ENCODE results near the gene HLA-DRB5.

- TF ChIP-seq CTCF (IDR thresholded peaks at IDR 0.05) (no peak), ZFX (IDR thresholded peaks at IDR 0.05; ENCODE audit: borderline replicate concordance) (no peak)
These were observed 23.1 kb upstream of the HLA-DRB5 start for GRCh38 chr6:32553037-32553742.
